Transverse colon (tissue), 4 donors: ENCODE results near the gene ZNF786. TPM values are rescaled to one million over a fixed set of nuclear protein-coding genes. Genes with fewer than 3 reads are reported as not detected.

Experiments
- DNase-seq: peaks from one replicate; pipeline ENCODE4 v3.0.0-alpha.2; 2019
- H3K27ac ChIP-seq, 4 donors: fragments of 200-600 bp; sonication (generic); 2 replicates each; pipeline ENCODE4 v1.5.1; 2016 to 2018; ENCODE audit warnings: inconsistent platforms in 4 of 4
- H3K27me3 ChIP-seq: fragments of 200-600 bp; sonication (generic); 2 replicates; pipeline ENCODE4 v1.5.1; 2017; ENCODE audit warnings: inconsistent platforms
- H3K36me3 ChIP-seq, 4 donors: fragments of 200-600 bp; sonication (generic); 2 replicates each; pipeline ENCODE4 v1.5.1; 2017 to 2019; ENCODE audit warnings: inconsistent platforms in 4 of 4
- H3K4me1 ChIP-seq, 4 donors: fragments of 200-600 bp; sonication (generic); 2 replicates each; pipeline ENCODE4 v1.5.1; 2017 to 2020; ENCODE audit warnings: inconsistent platforms in 4 of 4
- H3K4me3 ChIP-seq, 4 donors: fragments of 200-600 bp; sonication (generic); 1 replicate in 1 of 4; 2 replicates in 3 of 4; pipeline versions ENCODE4 v1.5.1 to v1.6.1; 2017 to 2019; ENCODE audit warnings: inconsistent platforms in 4 of 4
- H3K9me3 ChIP-seq, 2 donors: fragments of 200-600 bp; sonication (generic); 2 replicates each; pipeline ENCODE4 v1.5.1; 2017 to 2019; ENCODE audit warnings: inconsistent platforms in 2 of 2
- EP300 ChIP-seq: sonication (generic); formaldehyde crosslinking; IDR thresholded peaks from one replicate; pipeline ENCODE4 v1.6.1; 2017; ENCODE audit warnings: antibody characterized with exemption, low read depth
- POLR2A ChIP-seq: fragments of 450-650 bp; IDR thresholded peaks from one replicate; pipeline ENCODE4 v1.6.1; 2016; ENCODE audit warnings: antibody characterized with exemption, mild to moderate bottlenecking, moderate library complexity
- POLR2AphosphoS5 ChIP-seq, 3 donors: sonication (generic); formaldehyde crosslinking; IDR thresholded peaks; one replicate each; pipeline ENCODE4 v1.6.1; 2016; ENCODE audit warnings: antibody characterized with exemption in 3 of 3
- WGBS, 2 donors: methylation state at CpG; one replicate each; pipeline ENCODE4 v1.1.5; 2018; ENCODE audit warnings: low coverage in 1 of 2; 5-methylcytosine and 5-hydroxymethylcytosine counted together
- in situ Hi-C, 4 donors: fragments of 200-750 bp; cut with MboI; loops; one replicate each; pipeline versions ENCODE4 v1.15.0 to v1.15.1; 2017; ENCODE audit warnings: low sequenced_read_pairs in 3 of 4, low pct_ligation_motif_present in 1 of 4, low pct_unique_long_range_greater_than_20kb in 1 of 4
- intact Hi-C: fragments of 100-400 bp; cut with DNase I; formaldehyde crosslinking; loops from one replicate; pipeline ENCODE4 v1.15.1; 2023; ENCODE audit warnings: low total_unique reads
- total RNA-seq, 4 donors: library from RNA; depleted of rRNA; stranded (reverse); fragments of >200 nt; gene quantifications; one replicate each; pipeline ENCODE4 v1.1.0, GENCODE V29; 2016
- TF ChIP-seq, protein P1 (sequence below), 5 experiments: fragments of 200-600 bp in 3 of 5; fragments of 450-650 bp in 2 of 5; sonication (generic) in 3 of 5; IDR thresholded peaks; 1 replicate in 2 of 5; 2 replicates in 3 of 5; pipeline ENCODE4 v1.5.1; 2016 to 2017; ENCODE audit warnings: antibody characterized with exemption in 5 of 5, inconsistent platforms in 3 of 5, mild to moderate bottlenecking in 2 of 5, moderate library complexity in 1 of 5

Gene ZNF786
- total RNA-seq, 4 donors from 2014 or later: 4.0 to 5.2 (median 5.2) TPM

DNA sequence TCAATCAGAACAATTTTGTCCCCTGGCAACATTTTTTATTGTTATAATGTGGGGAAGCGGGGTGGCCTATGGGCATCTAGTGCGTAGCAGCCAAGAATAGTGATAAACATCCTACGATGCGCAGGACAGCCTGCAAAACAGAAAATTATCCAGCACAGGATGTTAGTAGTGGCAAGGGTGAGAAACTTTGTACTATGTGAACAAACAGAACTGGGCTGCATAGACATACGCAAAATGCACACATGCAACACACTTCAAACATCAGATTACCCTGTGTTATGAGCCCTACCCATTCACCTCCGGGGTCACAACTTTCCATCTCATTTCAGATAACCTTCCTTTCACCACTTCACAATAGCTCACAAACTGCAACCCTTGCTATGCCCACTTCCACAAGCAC is 3.1 kb downstream of the ZNF786 start:
- Histone ChIP-seq H3K27me3 (no peaks in the 10 kb centered on the region), H3K36me3 (no peaks in the 10 kb centered on the region), H3K4me3 (no peak overlapping the region), H3K9me3 (no peaks in the 10 kb centered on the region), H3K4me1 (peaks cover 5 to 24% (median 6%) of the 10 kb centered on the region in 4 donors), H3K27ac (no peak overlapping the region)
- intact Hi-C loops (no loop called here), in situ Hi-C loops (loop anchor here in 1 of 4 donors (10.0 kb wide), 1 partner anchor 83 kb away; no protein-coding TSS in a partner anchor)
- no peak for TF ChIP-seq POLR2A
- no peak for TF ChIP-seq EP300
- TF ChIP-seq, protein P1, sequence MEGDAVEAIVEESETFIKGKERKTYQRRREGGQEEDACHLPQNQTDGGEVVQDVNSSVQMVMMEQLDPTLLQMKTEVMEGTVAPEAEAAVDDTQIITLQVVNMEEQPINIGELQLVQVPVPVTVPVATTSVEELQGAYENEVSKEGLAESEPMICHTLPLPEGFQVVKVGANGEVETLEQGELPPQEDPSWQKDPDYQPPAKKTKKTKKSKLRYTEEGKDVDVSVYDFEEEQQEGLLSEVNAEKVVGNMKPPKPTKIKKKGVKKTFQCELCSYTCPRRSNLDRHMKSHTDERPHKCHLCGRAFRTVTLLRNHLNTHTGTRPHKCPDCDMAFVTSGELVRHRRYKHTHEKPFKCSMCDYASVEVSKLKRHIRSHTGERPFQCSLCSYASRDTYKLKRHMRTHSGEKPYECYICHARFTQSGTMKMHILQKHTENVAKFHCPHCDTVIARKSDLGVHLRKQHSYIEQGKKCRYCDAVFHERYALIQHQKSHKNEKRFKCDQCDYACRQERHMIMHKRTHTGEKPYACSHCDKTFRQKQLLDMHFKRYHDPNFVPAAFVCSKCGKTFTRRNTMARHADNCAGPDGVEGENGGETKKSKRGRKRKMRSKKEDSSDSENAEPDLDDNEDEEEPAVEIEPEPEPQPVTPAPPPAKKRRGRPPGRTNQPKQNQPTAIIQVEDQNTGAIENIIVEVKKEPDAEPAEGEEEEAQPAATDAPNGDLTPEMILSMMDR (IDR thresholded peaks at IDR 0.05): no peak
- no peak for TF ChIP-seq POLR2AphosphoS5 (IDR thresholded peaks at IDR 0.05)
- no peak for DNase-seq
- WGBS, 2 donors: 94 to 100% methylated on average over 1 to 6 of the region's 6 CpGs

DNA sequence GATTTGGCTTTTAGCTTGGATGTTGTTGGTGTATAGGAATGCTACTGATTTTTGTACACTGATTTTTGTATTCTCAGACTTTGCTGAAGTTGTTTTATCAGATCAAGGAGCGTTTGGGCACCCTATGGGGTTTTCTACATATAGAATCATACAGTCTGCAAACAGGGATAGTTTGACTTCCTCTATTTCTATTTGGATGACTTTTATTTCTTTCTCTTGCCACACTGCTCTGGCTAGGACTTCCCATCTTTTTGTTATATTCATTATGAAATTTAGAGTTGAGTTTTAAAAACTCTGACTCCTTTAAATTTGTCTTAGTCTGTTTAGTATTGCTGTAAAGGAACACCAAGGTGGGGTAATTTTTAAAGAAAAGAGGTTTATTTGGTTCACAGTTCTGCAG is 4.7 kb downstream of the ZNF786 start:
- in situ Hi-C loops (loop anchor here in 1 of 4 donors (10.0 kb wide), 1 partner anchor 81 kb away; no protein-coding TSS in a partner anchor), intact Hi-C loops (no loop called here)
- TF ChIP-seq EP300: no peak
- TF ChIP-seq POLR2AphosphoS5 (IDR thresholded peaks at IDR 0.05): no peak
- TF ChIP-seq POLR2A: no peak
- TF ChIP-seq, protein P1 (IDR thresholded peaks at IDR 0.05): no peak

DNA sequence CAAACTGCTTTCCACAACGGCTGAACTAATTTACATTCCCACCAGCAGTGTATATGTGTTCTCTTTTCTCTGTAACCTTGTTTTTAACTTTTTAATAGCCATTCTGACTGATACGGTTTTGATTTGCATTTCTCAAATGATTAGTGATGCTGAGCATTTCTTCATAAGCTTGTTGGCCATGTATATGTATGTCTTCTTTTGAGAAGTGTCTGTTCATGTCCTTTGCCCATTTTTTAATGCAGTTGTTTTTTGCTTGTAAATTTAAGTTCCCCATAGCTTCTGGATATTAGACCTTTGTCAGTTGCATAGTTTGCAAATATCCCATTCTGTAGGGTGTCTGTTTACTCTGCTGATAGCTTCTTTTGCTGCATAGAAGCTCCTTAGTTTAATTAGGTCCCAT is 6.1 kb downstream of the ZNF786 start:
- WGBS, 2 donors: 89 to 94% methylated on average over 2 of the region's 2 CpGs

More for the DNA sequence above, 4.7 kb downstream of the ZNF786 start:
- Histone ChIP-seq H3K36me3 (no peaks in the 10 kb centered on the region), H3K27ac (no peak overlapping the region), H3K9me3 (no peaks in the 10 kb centered on the region), H3K4me3 (no peak overlapping the region), H3K4me1 (peaks cover 4 to 16% (median 5%) of the 10 kb centered on the region in 4 donors), H3K27me3 (no peaks in the 10 kb centered on the region)
- WGBS, 2 donors: 79 to 100% methylated on average over 1 of the region's 1 CpG
- DNase-seq: no peak

DNA sequence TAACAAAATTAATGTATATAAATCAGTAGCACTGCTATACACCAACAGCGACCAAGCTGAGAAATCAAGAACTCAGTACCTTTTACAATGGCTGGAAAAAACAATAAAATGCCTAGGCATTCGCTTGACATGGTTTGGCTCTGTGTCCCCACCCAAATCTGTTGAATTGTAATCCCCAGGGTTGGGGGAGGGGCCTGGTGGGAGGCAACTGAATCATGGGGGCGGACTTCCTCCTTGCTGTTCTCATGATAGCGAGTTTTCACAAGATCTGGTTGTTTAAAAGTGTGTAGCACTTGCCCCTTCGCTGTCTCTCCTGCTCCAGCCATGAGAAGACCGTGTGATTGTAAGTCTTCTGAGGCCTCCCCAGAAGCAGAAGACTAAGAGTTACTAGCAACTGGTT is 8.6 kb downstream of the ZNF786 start:
- H3K27me3 ChIP-seq: no peaks in the 10 kb centered on the region
- intact Hi-C loops: no loop called here
- H3K9me3 ChIP-seq: no peaks in the 10 kb centered on the region
- H3K36me3 ChIP-seq: no peaks in the 10 kb centered on the region
- in situ Hi-C loops: loop anchor here in 1 of 4 donors (10.0 kb wide), 1 partner anchor 77 kb away; no protein-coding TSS in a partner anchor
- 81 to 94% methylated on average over 5 to 6 of the region's 6 CpGs for WGBS, 2 donors
- TF ChIP-seq EP300 (no peak), POLR2A (no peak), POLR2AphosphoS5 (IDR thresholded peaks at IDR 0.05) (no peak)
- TF ChIP-seq, protein P1 (IDR thresholded peaks at IDR 0.05): no peak
- DNase-seq: no peak
- no peaks in the 10 kb centered on the region for H3K4me1 ChIP-seq
- H3K27ac ChIP-seq: no peak overlapping the region
- no peak overlapping the region for H3K4me3 ChIP-seq

More for the DNA sequence above, 6.1 kb downstream of the ZNF786 start:
- H3K4me1 ChIP-seq: peaks cover 0 to 9% (median 0%) of the 10 kb centered on the region in 4 donors
- no peaks in the 10 kb centered on the region for H3K27me3 ChIP-seq
- DNase-seq: no peak
- H3K36me3 ChIP-seq: no peaks in the 10 kb centered on the region
- no peak overlapping the region for H3K4me3 ChIP-seq
- no peaks in the 10 kb centered on the region for H3K9me3 ChIP-seq
- intact Hi-C loops: no loop called here
- H3K27ac ChIP-seq: no peak overlapping the region
- TF ChIP-seq, protein P1 (IDR thresholded peaks at IDR 0.05): no peak
- TF ChIP-seq POLR2A (no peak), EP300 (no peak), POLR2AphosphoS5 (IDR thresholded peaks at IDR 0.05) (no peak)
- in situ Hi-C loops: loop anchor here in 1 of 4 donors (10.0 kb wide), 1 partner anchor 80 kb away; no protein-coding TSS in a partner anchor
